Measurements from ENCODE around the gene LRRC46. TPM values are rescaled to one million over a fixed set of nuclear protein-coding genes. Genes with fewer than 3 reads are reported as not detected.
A peak's percentile ranks its signal among the peaks of the same experiment; 100 is the strongest.

LRRC46 gene
- total RNA-seq, 1 experiment from 2014 or later: 0.31 TPM

DNA sequence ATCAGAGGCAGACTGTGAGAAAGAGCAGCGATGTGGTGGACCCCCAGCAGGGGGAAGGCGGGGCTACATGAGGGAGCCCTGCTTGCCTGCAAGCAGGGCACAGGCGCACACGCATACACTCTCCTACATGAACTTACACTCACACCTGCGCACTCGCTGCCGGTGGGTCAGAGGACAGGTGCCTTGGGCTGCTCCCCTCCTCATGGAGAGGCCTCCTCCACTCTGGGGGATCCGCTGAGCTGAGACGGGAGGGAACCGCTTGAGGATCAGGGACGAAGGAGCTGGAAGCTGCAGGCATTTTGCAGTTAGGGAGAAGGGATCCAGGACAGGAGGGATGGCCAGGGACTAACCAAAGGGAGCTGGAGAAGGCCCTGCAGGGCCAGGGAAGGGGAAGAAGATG, 24.0 kb upstream of the LRRC46 start:
- H3K27ac Mint-ChIP-seq: no peak overlapping the region
- Histone ChIP-seq H3K4me2 (ENCODE audit: insufficient read depth, insufficient read length, low read length) (no peak overlapping the region), H4K91ac (ENCODE audit: insufficient read length, low read depth, low read length) (no peak overlapping the region), H3K79me2 (ENCODE audit: insufficient read depth, low read length) (no peaks in the 10 kb centered on the region), H2AFZ (ENCODE audit: low read length) (no peak overlapping the region), H4K8ac (replicated peaks; ENCODE audit: insufficient read length, low read depth, low read length) (no peak overlapping the region), H3K27ac (ENCODE audit: insufficient read length, low read depth, low read length) (no peak overlapping the region), H3K18ac (ENCODE audit: insufficient read length, low read depth, low read length) (no peak overlapping the region), H3K27me3 (ENCODE audit: insufficient read depth, low read length) (no peaks in the 10 kb centered on the region; the same call in 1 of the 2 replicates), H3T11ph (ENCODE audit: low read length) (no peak overlapping the region), H3K9ac (ENCODE audit: extremely low read depth, insufficient read length, low read length) (no peak overlapping the region), H3K23ac (ENCODE audit: insufficient read length, low read depth, low read length) (no peak overlapping the region), H3K4me1 (ENCODE audit: insufficient read depth, low read length) (no peaks in the 10 kb centered on the region), H4K20me1 (ENCODE audit: control insufficient read depth, insufficient read depth, insufficient read length) (no peaks in the 10 kb centered on the region), H3K23me2 (ENCODE audit: insufficient read length, low read depth, low read length, poor library complexity, severe bottlenecking) (no peaks in the 10 kb centered on the region), H2BK20ac (ENCODE audit: low read depth, low read length, poor library complexity, severe bottlenecking) (no peak overlapping the region), H2BK12ac (ENCODE audit: insufficient read length, low read depth, low read length) (no peak overlapping the region), H2BK120ac (ENCODE audit: low read depth, low read length, poor library complexity, severe bottlenecking) (no peak overlapping the region), H2AK5ac (ENCODE audit: insufficient read length, low read length) (no peak overlapping the region), H3K14ac (ENCODE audit: insufficient read depth, low read length) (no peak overlapping the region), H2BK5ac (ENCODE audit: insufficient read length, low read length) (no peak overlapping the region), H3K79me1 (ENCODE audit: insufficient read depth, low read depth, low read length, poor library complexity, severe bottlenecking) (no peaks in the 10 kb centered on the region), H3K56ac (ENCODE audit: insufficient read length, low read depth, low read length) (no peak overlapping the region), H2BK15ac (ENCODE audit: low read depth, low read length) (no peak overlapping the region), H3K4ac (ENCODE audit: low read depth, low read length) (no peak overlapping the region), H3K9me3 (ENCODE audit: control insufficient read depth, low read depth, low read length) (no peaks in the 10 kb centered on the region), H4K5ac (ENCODE audit: insufficient read length, low read depth, low read length) (no peak overlapping the region)
- TF ChIP-seq, protein P1, sequence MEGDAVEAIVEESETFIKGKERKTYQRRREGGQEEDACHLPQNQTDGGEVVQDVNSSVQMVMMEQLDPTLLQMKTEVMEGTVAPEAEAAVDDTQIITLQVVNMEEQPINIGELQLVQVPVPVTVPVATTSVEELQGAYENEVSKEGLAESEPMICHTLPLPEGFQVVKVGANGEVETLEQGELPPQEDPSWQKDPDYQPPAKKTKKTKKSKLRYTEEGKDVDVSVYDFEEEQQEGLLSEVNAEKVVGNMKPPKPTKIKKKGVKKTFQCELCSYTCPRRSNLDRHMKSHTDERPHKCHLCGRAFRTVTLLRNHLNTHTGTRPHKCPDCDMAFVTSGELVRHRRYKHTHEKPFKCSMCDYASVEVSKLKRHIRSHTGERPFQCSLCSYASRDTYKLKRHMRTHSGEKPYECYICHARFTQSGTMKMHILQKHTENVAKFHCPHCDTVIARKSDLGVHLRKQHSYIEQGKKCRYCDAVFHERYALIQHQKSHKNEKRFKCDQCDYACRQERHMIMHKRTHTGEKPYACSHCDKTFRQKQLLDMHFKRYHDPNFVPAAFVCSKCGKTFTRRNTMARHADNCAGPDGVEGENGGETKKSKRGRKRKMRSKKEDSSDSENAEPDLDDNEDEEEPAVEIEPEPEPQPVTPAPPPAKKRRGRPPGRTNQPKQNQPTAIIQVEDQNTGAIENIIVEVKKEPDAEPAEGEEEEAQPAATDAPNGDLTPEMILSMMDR (conservative IDR thresholded peaks at IDR 0.05): no peak
- DNase-seq: peak; percentile 28
- H3K4me3 Mint-ChIP-seq: no peak overlapping the region
- peaks cover 4% of the 10 kb centered on the region for H3K27me3 Mint-ChIP-seq (ENCODE audit: low read depth)
- H3K9me3 Mint-ChIP-seq: no peaks in the 10 kb centered on the region
- peaks cover 6 to 7% of the 10 kb centered on the region in 2 experiments; a peak in 3 of 4 replicates for H3K4me1 Mint-ChIP-seq
- H3K36me3 Mint-ChIP-seq (ENCODE audit: insufficient read depth in 1 of 3, low read depth in 3 of 3): peaks cover 0 to 17% (median 4%) of the 10 kb centered on the region in 3 experiments; a peak in 6 of 7 replicates
- no CpG with 5 or more reads among the region's 11 CpGs for whole genome bisulfite sequencing (ENCODE audit: extremely low coverage, insufficient read length, low lambda C conversion rate)

Measured in H9 (cell line).